GM19025 (cell line): ENCODE data around the gene ADGRG3.

Experiments
- ATAC-seq: cut with Tn5 transposase; IDR thresholded peaks from one replicate; pipeline ENCODE4 v1.9.1; 2021; ENCODE audit warnings: mild to moderate bottlenecking, low read depth, moderate library complexity; ENCODE audit not compliant: unreplicated experiment

The ADGRG3 gene

GRCh38 chr16:57679016-57679415 is 10.9 kb downstream of the ADGRG3 start:
- ATAC-seq = no peak

GRCh38 chr16:57679767-57680482 is 11.8 kb downstream of the ADGRG3 start:
- ATAC-seq = no peak

GRCh38 chr16:57680842-57681375 is 12.8 kb downstream of the ADGRG3 start:
- no peak for ATAC-seq

- no peak for ATAC-seq
Measured at GRCh38 chr16:57681950-57682728, 14.0 kb downstream of the ADGRG3 start.

- ATAC-seq = no peak
Measured at GRCh38 chr16:57682809-57683635, 14.9 kb downstream of the ADGRG3 start.

- no peak for ATAC-seq
Measured at GRCh38 chr16:57683636-57684545, 15.8 kb downstream of the ADGRG3 start.

GRCh38 chr16:57684626-57685358 is 16.7 kb downstream of the ADGRG3 start:
- no peak for ATAC-seq

- ATAC-seq = no peak
Measured at GRCh38 chr16:57685633-57686032, 17.5 kb downstream of the ADGRG3 start.

GRCh38 chr16:57686577-57686976 is 18.5 kb downstream of the ADGRG3 start:
- no peak for ATAC-seq

- ATAC-seq = no peak
Measured at GRCh38 chr16:57687363-57687929, 19.3 kb downstream of the ADGRG3 start.

- no peak for ATAC-seq
Measured at GRCh38 chr16:57688487-57688986, 20.4 kb downstream of the ADGRG3 start.

- no peak for ATAC-seq
Measured at GRCh38 chr16:57688987-57689761, 21.1 kb downstream of the ADGRG3 start.

- no peak for ATAC-seq
Measured at GRCh38 chr16:57689762-57690558, 21.9 kb downstream of the ADGRG3 start.

GRCh38 chr16:57690782-57691471 is 22.8 kb downstream of the ADGRG3 start:
- ATAC-seq = no peak

- ATAC-seq = no peak
Measured at GRCh38 chr16:57692636-57693035, 24.5 kb downstream of the ADGRG3 start.

- ATAC-seq = no peak
Measured at GRCh38 chr16:57693550-57693949, 25.4 kb downstream of the ADGRG3 start.
